ENCODE data around the gene UQCR10.

- no peak for TF ChIP-seq POLR2A (IDR thresholded peaks at IDR 0.05; ENCODE audit: borderline replicate concordance, extremely low read depth, insufficient read depth, insufficient read length)
- TF ChIP-seq SRF (IDR thresholded peaks at IDR 0.05; ENCODE audit: low read depth): no peak
These were observed 9.0 kb upstream of the UQCR10 start for GRCh38 chr22:29758068-29758622.

Data from HCT116 (cell line).